Measurements from ENCODE around the gene SFSWAP.
"Not testable (repeated sequence)": the region's sequence is repeated elsewhere in the genome, so short reads cannot be mapped to it uniquely, and the experiment has no call there.

Gene SFSWAP

GRCh38 chr12:131702573-131702877 is 8.4 kb upstream of the SFSWAP start:
- DNase-seq (ENCODE audit: insufficient read length, low spot score) = no peak

GRCh38 chr12:131703161-131703560 is 7.7 kb upstream of the SFSWAP start:
- DNase-seq (ENCODE audit: insufficient read length, low spot score) = no peak
- TF ChIP-seq POLR2A (IDR thresholded peaks at IDR 0.05; ENCODE audit: low read depth, low read length) = no peak
- FAIRE-seq = no peak

More at GRCh38 chr12:131702573-131702877, 8.4 kb upstream of the SFSWAP start:
- TF ChIP-seq POLR2A (IDR thresholded peaks at IDR 0.05; ENCODE audit: low read depth, low read length) = no peak
- no peak for FAIRE-seq

GRCh38 chr12:131704509-131704908 is 6.4 kb upstream of the SFSWAP start:
- no peak for TF ChIP-seq POLR2A (IDR thresholded peaks at IDR 0.05; ENCODE audit: low read depth, low read length)
- FAIRE-seq = no peak
- no peak for DNase-seq (ENCODE audit: insufficient read length, low spot score)

GRCh38 chr12:131706709-131707108 is 4.2 kb upstream of the SFSWAP start:
- not testable (repeated sequence) for FAIRE-seq

GRCh38 chr12:131709226-131709625 is 1.7 kb upstream of the SFSWAP start:
- FAIRE-seq = no peak
- TF ChIP-seq POLR2A (IDR thresholded peaks at IDR 0.05; ENCODE audit: low read depth, low read length) = no peak
- DNase-seq (ENCODE audit: insufficient read length, low spot score) = no peak

More at GRCh38 chr12:131706709-131707108, 4.2 kb upstream of the SFSWAP start:
- DNase-seq (ENCODE audit: insufficient read length, low spot score) = not testable (repeated sequence)

GRCh38 chr12:131711551-131712205 is 788 bp downstream of the SFSWAP start:
- FAIRE-seq = no peak
- no peak for TF ChIP-seq POLR2A (IDR thresholded peaks at IDR 0.05; ENCODE audit: low read depth, low read length)
- DNase-seq (ENCODE audit: insufficient read length, low spot score) = no peak

- DNase-seq (ENCODE audit: insufficient read length, low spot score) = no peak
- no peak for TF ChIP-seq POLR2A (IDR thresholded peaks at IDR 0.05; ENCODE audit: low read depth, low read length)
- no peak for FAIRE-seq
Observed at GRCh38 chr12:131713349-131713748, 2.5 kb downstream of the SFSWAP start.

GRCh38 chr12:131714759-131715158 is 3.9 kb downstream of the SFSWAP start:
- no peak for TF ChIP-seq POLR2A (IDR thresholded peaks at IDR 0.05; ENCODE audit: low read depth, low read length)
- no peak for FAIRE-seq
- DNase-seq (ENCODE audit: insufficient read length, low spot score) = no peak

- no peak for FAIRE-seq
Observed at GRCh38 chr12:131716282-131716681, 5.4 kb downstream of the SFSWAP start.

GRCh38 chr12:131720241-131720640 is 9.4 kb downstream of the SFSWAP start:
- no peak for DNase-seq (ENCODE audit: insufficient read length, low spot score)
- no peak for TF ChIP-seq POLR2A (IDR thresholded peaks at IDR 0.05; ENCODE audit: low read depth, low read length)
- FAIRE-seq = no peak

More at GRCh38 chr12:131716282-131716681, 5.4 kb downstream of the SFSWAP start:
- DNase-seq (ENCODE audit: insufficient read length, low spot score) = no peak
- TF ChIP-seq POLR2A (IDR thresholded peaks at IDR 0.05; ENCODE audit: low read depth, low read length) = no peak

GRCh38 chr12:131720921-131721320 is 10.0 kb downstream of the SFSWAP start:
- no peak for TF ChIP-seq POLR2A (IDR thresholded peaks at IDR 0.05; ENCODE audit: low read depth, low read length)
- DNase-seq (ENCODE audit: insufficient read length, low spot score) = no peak
- no peak for FAIRE-seq

- FAIRE-seq = no peak
- TF ChIP-seq POLR2A (IDR thresholded peaks at IDR 0.05; ENCODE audit: low read depth, low read length) = no peak
- DNase-seq (ENCODE audit: insufficient read length, low spot score) = no peak
Observed at GRCh38 chr12:131721548-131721947, 10.7 kb downstream of the SFSWAP start.

- DNase-seq (ENCODE audit: insufficient read length, low spot score) = no peak
- TF ChIP-seq POLR2A (IDR thresholded peaks at IDR 0.05; ENCODE audit: low read depth, low read length) = no peak
- no peak for FAIRE-seq
Observed at GRCh38 chr12:131723532-131723931, 12.6 kb downstream of the SFSWAP start.

GRCh38 chr12:131724534-131724933 is 13.6 kb downstream of the SFSWAP start:
- DNase-seq (ENCODE audit: insufficient read length, low spot score) (no peak), FAIRE-seq (no peak)
- TF ChIP-seq POLR2A (IDR thresholded peaks at IDR 0.05; ENCODE audit: low read depth, low read length) = no peak

- FAIRE-seq (no peak), DNase-seq (ENCODE audit: insufficient read length, low spot score) (no peak)
- TF ChIP-seq POLR2A (IDR thresholded peaks at IDR 0.05; ENCODE audit: low read depth, low read length) = no peak
Observed at GRCh38 chr12:131725503-131725902, 14.6 kb downstream of the SFSWAP start.

GRCh38 chr12:131728720-131729119 is 17.8 kb downstream of the SFSWAP start:
- no peak for TF ChIP-seq POLR2A (IDR thresholded peaks at IDR 0.05; ENCODE audit: low read depth, low read length)
- FAIRE-seq = no peak
- DNase-seq (ENCODE audit: insufficient read length, low spot score) = no peak
